Activated T-cell treated with anti-CD3 and anti-CD28 coated beads, Interleukin-2, amount 50 U/mL, for 1 hour (primary cell): ENCODE measurements around the gene HIVEP1.

Experiments used
- DNase-seq: peaks from one replicate; pipeline ENCODE4 v3.0.0-alpha.2; 2020

HIVEP1 gene

DNA sequence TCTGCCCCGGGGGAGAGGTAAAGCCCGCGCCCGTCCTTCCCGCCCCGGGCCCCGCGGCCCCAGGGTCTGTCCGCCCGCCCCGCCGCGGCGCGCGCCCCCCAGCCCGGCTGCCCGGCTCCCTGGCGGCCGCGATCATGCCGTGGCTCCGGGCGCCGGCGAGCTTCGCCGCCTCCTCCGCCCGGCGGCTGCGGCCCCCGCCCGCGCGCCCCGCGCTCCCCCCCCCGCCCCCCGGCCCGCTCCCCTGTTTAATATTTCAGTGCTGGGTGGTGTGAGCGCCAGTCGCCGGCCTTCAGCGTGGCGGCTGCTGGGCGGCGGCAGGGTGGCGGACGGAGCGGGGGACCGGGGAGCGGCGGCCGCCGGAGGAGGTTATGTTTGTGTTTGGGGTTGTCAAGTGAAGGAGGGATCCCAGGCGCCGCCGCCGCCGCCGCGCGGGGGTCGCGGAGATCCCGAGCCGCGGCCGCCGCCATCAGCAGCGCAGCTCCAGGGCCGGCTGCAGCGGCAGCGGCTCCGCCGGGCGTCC lies at the start of gene HIVEP1:
Gene HIVEP1 (plus strand): TSS at position 275 of the 520 bp plus-strand sequence. CDS start 3,317 bp downstream, outside the sequence.
- DNase-seq = no peak

- no peak for DNase-seq
Measured at GRCh38 chr6:11963756-11964500, 48.2 kb upstream of the HIVEP1 start.

- no peak for DNase-seq
Measured at GRCh38 chr6:11964729-11965335, 47.3 kb upstream of the HIVEP1 start.

DNA sequence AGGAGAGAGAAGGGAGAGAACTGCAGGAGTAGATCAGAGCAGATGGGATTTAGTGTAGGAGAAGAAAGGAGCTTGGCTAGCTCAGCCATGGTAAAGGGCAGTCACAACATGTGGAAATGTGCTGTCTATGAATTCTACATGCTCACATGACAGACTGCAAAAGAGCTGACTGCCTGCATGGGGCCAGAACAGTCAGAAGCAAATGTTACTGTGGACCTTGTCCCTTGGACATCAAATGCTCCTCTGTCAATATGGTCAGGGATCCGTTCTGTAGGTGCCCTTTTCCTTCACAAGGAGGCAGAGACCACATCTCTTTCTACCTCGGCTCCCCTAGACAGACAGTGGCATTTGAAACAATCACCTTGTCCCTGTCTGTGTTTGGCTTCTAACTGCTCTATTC lies 46.6 kb upstream of the HIVEP1 start:
- DNase-seq = no peak

DNA sequence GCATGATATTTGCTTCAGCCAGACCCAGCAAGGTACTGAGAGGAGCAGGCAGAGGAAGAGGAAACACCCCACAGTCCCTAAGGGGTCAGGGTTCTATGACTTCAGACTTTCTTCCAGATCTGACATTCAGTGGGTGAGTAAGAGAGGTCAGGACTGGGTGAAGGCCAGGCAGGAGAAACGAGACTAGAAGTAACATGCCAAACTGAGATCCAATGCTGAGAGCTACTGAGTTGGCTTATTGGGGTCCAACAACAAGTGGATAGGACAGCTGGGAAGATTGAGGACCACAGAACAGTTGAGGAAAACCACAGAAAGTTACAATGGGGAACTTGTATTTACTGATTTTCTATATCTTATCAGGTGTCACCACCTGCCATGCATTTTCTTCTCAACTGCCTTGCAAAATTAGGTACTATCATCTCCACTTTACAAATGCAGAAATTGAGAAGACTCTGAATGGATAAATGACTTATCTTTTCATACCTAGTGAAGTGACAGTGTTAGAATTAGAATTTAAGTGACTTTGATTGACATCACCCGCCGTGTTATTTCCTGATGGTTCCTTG lies 43.8 kb upstream of the HIVEP1 start:
- DNase-seq = no peak

GRCh38 chr6:11969092-11969491 lies 43.0 kb upstream of the HIVEP1 start:
- no peak for DNase-seq

DNA sequence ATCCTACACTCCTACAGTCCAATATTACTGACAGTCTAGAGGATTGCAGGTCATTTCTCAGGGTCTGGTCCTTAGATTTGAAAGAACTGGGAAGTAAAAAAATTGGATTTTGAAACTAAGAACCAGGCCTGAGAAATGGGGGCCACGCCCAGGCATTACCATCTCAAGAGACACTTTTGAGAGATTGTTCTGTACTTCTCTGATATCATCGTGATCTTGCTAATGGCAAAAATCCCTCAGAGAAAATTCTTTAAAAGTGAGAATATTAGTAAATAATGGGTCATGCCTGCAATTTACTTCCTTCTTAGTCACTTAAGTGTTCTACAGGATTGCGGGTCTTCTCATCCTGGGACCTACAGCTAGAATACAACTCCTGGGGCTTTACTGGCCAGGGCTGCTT lies 42.0 kb upstream of the HIVEP1 start:
- DNase-seq = no peak

DNA sequence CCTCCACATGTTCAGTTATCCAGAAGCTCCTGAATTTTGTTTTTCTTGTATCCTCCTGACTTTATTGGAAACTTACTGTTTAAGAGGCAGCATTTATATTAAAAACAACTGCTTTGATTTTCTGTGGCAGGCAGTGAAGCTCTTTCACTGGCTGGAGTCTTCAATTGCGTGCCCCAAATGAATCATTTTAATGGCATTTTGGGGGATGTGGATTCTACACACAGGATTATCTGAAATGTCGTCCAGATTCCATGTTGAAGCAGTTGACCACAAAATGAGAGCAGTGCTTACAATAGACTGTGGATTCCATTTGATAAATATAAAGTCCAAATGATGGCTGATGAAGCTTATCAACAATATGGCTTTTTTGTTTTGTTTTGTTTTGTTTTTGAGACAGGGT lies 41.0 kb upstream of the HIVEP1 start:
- no peak for DNase-seq

GRCh38 chr6:11972270-11972669 lies 39.8 kb upstream of the HIVEP1 start:
- DNase-seq = no peak

DNA sequence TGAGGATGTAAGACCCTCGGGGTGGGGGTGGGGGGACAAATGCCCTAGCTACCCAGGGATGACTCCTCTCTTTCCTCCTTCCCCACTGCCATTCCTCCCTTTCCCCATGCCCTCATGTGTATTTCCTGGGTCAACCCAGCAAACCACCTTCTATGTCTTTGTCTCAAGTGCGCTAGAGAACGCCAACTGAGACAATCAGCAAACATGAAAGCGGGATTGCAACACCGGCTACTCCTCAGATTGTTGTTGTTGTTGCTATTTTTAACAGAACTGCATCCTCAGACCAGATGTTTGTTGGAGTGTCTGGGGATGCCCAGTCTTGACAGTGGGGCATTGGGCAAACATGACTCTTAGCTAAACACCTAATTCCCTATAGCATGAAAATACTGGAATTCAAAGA lies 39.3 kb upstream of the HIVEP1 start:
- DNase-seq = no peak

- no peak for DNase-seq
Measured at GRCh38 chr6:11973238-11973637, 38.9 kb upstream of the HIVEP1 start.

- no peak for DNase-seq
Measured at GRCh38 chr6:11974089-11974488, 38.0 kb upstream of the HIVEP1 start.

GRCh38 chr6:11975353-11975977 lies 36.6 kb upstream of the HIVEP1 start:
- no peak for DNase-seq

GRCh38 chr6:11976489-11976888 lies 35.6 kb upstream of the HIVEP1 start:
- no peak for DNase-seq

- DNase-seq = no peak
Measured at GRCh38 chr6:11977193-11977592, 34.9 kb upstream of the HIVEP1 start.

DNA sequence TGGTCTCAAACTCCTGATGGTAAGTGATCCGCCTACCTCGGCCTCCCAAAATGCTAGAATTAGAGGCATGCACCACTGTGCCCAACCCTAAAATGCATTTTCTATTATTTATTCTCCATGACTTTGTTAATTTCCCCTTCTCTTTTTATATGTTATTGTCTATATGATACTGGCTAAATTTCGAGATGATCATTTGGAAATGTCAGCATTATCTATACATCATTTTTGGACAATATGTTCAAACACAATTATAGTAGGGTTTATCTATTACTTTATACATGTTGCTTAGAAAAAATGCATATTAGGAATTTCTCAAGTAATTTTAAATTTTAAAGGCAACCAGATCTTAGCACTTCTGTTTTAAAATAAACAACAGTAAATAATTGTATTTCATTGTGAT lies 34.4 kb upstream of the HIVEP1 start:
- no peak for DNase-seq

GRCh38 chr6:11978169-11978987 lies 33.7 kb upstream of the HIVEP1 start:
- DNase-seq = no peak

GRCh38 chr6:11979866-11980265 lies 32.2 kb upstream of the HIVEP1 start:
- no peak for DNase-seq

DNA sequence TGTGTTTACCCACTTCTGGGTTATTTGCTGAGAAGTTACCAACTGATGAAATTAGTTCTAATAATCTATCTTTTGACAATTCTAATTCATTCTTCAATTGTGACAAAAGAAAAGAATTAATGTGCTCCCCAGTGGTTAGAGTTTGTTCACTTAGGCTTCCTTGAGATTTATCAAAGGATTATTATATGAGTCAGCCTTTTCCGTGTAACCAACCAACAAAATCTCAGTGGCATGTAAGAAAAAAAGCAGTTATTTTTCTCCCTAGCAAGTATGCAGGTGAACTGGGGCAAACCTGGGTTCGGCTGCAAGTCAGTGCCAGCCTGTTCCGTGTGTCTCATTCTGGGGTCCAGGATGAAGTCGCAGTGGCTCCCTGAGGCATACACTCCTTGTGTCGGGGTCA lies 28.8 kb upstream of the HIVEP1 start:
- no peak for DNase-seq

GRCh38 chr6:11987386-11987785 lies 24.7 kb upstream of the HIVEP1 start:
- no peak for DNase-seq

GRCh38 chr6:11989386-11989785 lies 22.7 kb upstream of the HIVEP1 start:
- no peak for DNase-seq

DNA sequence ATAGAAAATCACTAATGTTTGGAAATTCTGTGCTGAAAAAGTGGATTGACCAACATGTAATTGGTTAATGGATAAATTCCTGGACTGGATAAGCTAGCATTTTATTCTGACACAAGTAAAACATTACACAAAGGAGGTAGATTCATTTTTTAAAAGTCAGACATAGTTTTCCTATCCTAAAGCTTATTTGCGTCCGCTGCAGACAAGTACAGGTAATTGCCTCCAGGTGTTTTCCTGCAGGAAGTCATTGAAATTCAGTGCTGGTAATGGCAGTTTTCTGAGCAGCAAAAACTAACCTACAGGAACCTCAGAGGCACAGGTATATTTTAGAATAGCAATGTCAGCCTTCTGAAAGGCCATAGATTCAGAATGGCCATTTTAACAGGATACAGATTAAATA lies 20.0 kb upstream of the HIVEP1 start:
- DNase-seq = no peak
